GM12874 (cell line): ENCODE measurements around the gene ZMYND8.

Experiments
- CTCF ChIP-seq: IDR thresholded peaks from 2 replicates; pipeline ENCODE4 v1.5.1; 2011; ENCODE audit warnings: low read depth, mild to moderate bottlenecking, control low read depth, low read length, moderate library complexity; ENCODE audit not compliant: insufficient read depth

Gene ZMYND8

GRCh38 chr20:47362361-47363219, 6.1 kb upstream of the ZMYND8 start:
- no peak for TF ChIP-seq CTCF

GRCh38 chr20:47361057-47361915, 4.8 kb upstream of the ZMYND8 start:
- no peak for TF ChIP-seq CTCF

- TF ChIP-seq CTCF, result no peak
Measured at GRCh38 chr20:47360297-47361056, 4.0 kb upstream of the ZMYND8 start.

GRCh38 chr20:47359530-47360296, 3.2 kb upstream of the ZMYND8 start:
- no peak for TF ChIP-seq CTCF

GRCh38 chr20:47358672-47359529, 2.4 kb upstream of the ZMYND8 start:
- no peak for TF ChIP-seq CTCF

- no peak for TF ChIP-seq CTCF
Measured at GRCh38 chr20:47358039-47358671, 1.7 kb upstream of the ZMYND8 start.
